Measurements from ENCODE around the gene TDRD1.

The TDRD1 gene

DNA sequence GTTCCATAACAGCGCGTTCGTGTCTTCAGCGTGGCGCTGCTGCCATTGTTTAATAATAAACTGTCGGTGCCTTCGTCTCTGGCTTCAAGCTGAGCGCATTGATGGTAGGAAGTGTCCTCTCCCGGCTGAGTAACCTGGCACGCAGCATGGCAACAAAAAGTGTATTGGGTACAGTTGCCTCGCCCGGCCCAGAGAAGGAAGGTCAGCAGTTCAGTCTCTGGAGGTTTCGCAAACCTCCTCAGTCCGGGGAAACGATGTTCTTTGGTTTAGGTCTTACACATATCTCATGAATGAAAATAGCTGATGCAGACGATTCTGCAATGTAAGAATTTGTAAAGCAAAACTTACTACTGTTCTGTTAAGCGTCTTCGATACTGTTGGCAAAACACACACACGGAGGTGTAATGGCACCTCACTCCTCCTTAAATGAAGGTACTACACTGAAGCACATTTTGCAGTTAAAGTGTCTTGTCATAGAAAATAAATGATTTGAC, 4.4 kb upstream of the TDRD1 start:
- FAIRE-seq = no peak

DNA sequence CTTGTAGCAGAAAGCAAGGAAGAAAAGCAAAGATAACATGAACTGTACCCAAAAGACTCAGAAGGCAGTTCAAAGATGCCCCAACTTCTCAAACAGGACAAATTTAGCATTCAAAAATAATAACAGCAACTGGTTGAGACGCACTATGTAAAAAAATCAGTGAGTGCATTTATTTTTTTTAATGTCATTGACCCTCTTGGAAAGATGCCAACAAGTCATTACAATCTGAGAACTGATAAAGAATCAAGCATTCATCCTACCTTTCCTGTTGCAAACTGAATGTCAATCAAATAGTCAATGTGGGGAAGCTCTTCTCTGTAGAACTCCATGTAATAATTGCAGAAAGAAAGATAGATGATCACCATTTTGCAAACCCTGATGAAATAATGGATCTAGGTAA, 3.5 kb upstream of the TDRD1 start:
- no peak for FAIRE-seq

DNA sequence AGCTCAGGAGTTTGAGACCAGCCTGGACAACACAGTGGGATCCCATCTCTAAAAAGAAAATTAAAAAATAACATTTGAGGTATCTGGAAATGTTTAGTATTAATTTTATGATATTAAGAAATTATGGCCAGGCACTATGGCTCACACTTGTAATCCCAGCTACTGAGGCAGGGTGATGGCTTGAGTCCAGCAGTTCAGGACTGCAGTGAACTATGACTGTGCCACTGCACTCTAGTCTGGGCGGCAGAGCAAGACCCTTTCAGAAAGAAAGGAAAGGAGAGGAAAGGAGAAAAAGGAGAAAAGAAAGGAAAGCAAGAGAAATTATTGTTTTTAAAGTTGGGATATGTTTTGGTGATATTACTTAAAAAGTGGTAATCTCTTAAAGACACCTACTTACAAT, 2.6 kb upstream of the TDRD1 start:
- FAIRE-seq = no peak

DNA sequence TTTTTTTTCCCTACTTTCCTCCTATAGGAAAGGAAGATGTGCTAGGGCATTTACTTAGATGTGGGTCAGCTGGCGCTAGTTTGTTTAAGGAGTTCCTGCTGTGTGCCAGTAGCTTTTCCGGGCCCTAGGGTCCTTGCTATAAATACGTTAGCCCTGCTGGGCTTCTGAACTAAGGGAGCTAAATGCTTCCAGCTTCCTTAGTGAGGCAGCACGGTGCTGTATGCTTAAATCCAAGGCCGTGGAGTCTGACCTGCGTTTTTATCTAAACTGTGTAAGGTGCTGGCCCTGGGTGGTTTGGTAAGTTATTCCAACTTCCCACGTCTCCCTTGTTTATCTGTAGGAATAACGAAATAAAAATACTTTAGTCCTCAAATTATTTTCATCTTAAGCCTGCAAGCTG, 594 bp downstream of the TDRD1 start:
- FAIRE-seq = no peak

DNA sequence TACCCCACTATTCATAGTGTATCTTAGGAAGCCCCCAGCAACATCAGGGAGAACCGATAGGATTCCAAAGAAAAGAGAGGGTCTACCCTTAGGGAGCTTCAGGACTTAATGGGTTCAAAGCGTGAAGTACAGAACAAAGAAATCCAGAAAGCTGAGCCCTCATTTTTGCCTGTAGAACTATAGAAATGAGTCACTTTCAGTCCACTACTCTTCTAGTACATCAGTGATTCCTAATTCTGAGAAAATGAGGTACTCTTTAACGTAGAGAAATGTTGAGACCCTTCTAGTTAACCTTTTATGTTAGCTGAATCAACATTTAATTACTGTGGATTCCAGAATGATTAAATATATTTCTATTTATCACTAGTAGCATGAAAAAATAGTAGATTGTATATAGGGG, 1.8 kb downstream of the TDRD1 start:
- FAIRE-seq = no peak

DNA sequence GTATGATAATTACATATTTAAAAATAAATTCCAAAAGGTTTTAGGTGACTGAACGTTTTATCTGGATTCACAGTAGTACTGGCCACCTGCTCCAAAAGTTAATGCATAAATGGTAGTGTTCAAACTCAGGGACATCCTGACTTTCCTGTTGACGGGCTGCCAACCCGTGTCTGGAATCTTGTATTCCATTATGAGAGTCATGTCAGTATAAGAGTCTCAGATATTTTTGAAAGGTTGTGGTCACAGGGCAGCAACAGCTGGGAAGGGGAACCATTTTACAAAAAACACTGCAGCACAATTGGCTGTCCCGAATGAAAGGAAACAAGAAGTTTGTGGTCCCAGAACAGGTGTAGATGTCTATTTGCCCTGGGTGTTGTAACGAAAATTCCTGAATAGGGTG, 2.8 kb downstream of the TDRD1 start:
- no peak for FAIRE-seq

DNA sequence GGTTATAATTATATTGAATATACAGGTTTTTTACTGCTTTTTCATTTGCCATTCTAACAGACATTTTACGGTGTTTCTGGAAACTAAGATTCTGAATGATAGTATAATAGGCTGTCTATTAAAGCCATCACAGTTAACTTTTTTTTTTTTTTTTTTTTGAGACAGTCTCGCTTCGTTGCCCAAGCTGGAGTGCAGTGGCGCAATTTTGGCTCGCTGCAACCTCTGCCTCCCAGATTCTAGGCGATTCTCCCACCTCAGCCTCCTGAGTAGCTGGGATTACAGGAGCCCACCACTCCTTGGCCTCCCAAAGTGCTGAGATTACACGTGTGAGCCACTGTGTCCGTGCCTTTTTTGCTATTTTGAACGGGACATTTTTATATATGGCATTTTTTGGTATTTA, 4.4 kb downstream of the TDRD1 start:
- no peak for FAIRE-seq

DNA sequence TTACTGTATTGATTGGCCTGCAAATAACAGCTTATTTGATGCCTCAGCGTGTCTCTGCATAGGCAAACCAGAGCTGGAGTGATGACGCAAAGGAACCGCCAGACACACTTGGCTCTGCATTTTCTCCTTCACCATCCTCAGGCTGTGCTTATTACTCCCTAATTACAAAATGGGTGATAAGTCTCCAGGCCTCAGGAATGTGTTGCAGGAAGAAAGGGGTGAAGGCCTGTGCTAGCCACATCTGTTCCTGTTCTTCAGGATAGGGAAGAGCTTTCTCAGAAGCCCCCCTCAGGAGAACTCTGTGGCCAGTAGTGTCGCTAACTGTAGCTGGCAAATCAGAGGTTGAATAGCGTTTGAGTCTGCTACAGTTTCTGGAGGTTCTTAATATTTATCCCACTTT, 5.1 kb downstream of the TDRD1 start:
- no peak for FAIRE-seq

DNA sequence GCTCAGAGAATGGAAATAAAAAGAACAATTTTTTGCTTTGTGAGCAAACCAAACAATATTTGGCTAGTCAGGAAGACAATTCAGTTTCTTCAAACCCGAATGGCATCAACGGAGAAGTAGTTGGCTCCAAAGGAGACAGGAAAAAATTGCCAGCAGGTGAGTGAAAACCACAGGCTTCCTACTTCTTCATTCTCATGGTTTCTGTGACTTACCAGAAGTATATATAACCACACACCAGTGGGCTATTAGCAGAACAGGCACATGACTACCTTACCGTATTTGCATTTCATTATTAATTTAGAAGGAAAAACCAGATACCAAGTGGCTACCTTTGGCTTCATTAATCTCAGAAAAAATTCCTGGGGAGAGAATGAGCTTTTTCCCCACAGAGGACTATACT, 8.8 kb downstream of the TDRD1 start:
- no peak for FAIRE-seq

DNA sequence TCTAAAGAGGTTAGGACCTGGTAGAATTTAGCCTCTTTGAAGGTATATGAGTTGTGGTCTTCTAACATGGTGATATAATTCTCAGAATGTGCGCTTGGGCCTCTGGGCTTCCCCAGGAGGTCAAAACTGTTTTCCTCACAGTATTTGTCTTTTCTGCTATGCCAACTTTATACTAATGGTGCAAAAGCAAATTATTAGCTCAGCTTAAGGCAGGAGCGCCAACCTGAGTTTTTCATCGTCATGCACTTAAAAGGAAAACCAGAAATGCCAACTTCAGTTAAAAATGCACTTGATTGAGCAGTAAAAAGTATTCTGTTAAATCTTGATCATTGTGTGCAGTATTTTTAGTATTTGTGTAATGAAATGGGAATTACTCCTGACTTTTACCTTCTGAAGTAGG, 9.7 kb downstream of the TDRD1 start:
- FAIRE-seq = no peak

DNA sequence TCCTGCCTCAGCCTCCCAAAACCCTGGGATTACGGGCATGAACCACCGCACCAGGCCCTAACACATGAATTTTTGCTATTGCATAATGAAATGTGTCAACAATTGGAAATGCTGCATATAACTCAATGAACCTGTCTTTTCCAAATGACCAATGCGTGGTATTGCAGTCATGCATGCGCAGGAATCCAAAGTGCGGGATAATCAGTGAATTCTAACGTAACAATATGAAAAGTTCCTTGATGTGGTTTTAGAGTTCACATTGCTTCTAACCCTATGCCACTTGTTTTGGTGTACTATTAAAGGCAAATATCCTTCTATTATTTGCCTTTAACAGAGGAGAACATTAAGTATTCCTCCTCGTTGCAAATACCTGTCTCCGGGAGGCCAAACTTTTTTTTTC, 10.5 kb downstream of the TDRD1 start:
- no peak for FAIRE-seq

DNA sequence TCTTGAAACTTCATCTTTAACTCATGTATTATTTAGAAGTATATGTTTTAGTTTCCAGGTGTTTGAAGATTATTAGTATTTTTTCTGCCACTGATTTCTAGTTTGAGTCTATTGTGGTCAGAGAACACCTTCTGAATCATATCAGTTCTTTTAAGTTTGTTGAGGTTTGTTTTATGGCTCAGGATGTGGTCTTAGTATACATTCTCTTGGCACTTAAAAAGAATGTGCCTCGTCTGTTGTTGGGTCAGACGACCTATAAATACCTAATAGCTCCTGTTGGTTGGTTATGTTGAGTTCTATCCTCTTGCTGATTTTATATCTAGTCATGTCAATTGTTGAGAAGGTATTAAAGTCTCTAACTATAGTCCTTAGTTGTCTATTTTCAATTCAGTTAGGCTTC, 15.9 kb downstream of the TDRD1 start:
- FAIRE-seq = no peak

DNA sequence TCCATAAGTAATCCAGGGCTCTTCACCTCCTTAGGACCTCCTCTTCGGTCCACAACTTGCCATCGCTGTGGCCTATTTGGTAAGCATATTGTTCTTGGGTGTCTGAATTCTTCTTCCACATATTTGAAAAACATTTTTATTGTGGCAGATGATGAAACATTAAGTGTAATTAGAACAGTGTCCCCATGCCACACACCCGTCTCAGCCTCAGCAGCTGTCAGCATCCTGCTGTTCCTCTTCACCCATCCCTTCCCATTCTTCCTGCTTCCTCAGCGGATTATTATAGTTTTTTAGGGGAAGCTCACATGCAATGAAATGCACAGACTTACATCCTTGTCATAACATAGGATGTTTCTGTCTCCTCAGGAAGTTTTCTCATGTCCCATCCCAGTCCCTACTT, 20.1 kb downstream of the TDRD1 start:
- FAIRE-seq = no peak

DNA sequence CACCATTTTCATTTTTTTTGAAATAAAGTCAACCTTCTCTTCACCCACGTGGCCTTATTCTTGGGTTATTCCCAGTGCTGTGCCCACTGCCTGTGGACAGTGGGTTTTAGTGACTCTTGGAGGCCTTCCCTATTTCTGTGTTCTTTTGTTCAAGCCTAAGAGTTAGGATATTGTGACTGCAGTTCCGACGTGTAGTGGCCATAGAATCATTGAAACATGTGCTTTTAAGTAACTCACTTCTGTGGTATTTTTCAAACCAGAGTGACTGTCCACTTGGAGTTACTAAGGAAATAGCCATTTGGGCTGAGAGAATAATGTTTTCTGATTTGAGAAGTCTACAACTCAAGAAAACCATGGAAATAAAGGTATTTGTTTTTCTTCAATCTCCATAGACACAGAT, 23.7 kb downstream of the TDRD1 start:
- FAIRE-seq = no peak

DNA sequence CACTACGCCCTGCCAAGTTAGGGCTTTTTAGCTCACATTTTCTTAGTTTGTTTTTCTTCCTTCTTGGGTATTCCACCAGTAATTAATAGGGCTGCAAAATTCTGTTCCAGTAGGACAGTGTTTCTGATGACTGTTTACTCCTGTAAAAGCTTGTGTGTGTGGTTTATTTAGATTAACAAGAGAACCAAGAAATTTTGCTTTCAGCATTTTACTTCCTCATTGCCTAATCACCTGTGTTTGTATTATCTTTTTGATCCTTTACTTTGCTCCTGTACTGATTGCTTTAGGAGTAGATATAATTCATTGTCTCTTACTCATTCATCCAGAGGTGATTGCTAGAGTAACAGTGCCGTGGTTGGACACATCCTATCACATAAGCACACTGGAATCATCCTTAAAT, 27.7 kb downstream of the TDRD1 start:
- no peak for FAIRE-seq

DNA sequence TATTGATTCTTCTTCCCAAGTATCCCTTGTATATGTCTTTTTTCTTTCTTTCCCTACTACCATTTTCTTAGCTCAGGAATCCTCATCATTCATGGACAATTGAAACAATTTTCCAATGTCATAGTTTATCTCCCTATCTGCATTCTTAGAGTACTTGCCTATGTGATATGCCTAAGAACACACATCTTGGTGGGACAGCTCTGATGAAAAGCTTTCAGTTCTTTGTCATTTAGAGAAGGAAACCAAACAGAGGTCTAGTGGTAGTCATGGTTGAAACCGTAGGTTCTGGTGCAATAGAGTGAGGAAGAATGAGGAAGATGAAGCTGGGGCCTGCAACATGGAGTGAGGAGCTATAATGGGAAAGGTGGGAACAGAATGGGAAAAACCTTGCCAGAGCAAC, 28.2 kb downstream of the TDRD1 start:
- no peak for FAIRE-seq

DNA sequence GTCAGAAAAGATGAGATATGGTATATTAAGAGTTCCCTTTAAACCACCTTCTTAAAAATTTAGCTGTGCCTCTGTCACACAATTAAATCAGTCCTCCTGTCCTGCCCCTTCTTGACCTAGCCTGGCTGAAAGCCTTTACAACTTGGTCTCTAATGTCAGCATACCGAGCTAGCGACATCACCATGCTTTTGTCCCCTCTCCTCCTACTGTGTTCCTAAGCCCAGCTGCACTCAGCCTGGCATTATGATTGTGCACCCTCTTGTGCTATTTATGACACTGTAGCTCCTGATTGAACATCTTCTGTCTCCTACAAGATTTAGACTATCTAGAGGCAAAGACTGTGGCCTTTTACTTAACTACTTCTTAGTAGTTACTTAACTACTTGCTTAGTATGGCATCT, 29.2 kb downstream of the TDRD1 start:
- FAIRE-seq = no peak

DNA sequence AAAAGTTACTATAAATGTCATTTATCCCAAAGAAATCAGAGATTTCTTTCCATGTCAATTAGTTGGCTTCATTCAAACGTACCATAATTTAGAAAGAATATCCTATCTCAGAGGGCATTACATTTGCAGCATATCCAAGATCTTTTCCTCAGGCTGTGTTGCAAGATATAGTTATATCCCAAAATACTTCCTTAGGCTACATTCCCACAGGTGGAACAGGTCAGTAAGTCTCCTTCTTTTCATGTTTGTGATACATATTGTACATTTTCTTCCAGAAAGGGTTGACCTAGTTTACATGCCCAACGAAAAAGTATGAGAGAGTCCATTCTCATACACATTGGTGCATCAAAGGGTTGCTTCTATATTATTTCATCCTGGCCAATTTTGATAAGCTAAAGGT, 33.0 kb downstream of the TDRD1 start:
- no peak for FAIRE-seq

DNA sequence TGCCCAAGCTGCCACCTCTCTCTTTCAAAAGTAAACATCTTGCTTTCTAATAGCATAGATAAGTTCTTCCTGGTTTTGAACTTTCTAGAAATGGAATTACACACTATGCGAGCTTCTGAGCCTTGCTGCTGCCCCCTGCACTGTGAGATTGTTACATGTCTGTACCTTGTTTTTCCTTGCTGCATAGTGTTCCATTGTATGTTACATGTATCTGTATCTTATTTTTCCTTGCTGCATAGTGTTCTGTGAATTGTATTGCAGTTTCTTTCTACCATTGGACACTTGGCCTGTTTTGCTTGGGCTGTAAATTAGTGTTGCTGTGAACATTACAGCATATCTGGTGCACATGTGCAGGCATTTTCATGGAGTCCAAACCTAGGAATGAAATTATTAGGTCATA, 35.9 kb downstream of the TDRD1 start:
- no peak for FAIRE-seq

DNA sequence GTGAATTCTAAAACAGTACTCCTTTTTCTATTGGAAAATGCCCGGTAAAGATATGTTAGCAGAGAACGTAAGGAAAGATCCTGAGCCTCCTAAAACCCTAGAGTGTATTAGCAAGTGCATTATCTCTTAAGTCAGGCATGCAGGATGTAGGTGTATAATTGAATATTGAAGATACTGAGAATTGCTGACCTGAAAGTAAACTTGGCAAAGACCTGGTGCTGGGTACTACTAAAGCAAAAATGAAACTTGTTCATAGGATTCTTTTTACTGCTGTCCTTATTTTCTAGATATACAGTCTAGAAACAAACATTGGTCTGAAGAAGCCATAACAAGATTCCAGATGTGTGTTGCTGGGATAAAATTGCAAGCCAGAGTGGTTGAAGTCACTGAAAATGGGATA, 41.1 kb downstream of the TDRD1 start:
- FAIRE-seq = no peak

DNA sequence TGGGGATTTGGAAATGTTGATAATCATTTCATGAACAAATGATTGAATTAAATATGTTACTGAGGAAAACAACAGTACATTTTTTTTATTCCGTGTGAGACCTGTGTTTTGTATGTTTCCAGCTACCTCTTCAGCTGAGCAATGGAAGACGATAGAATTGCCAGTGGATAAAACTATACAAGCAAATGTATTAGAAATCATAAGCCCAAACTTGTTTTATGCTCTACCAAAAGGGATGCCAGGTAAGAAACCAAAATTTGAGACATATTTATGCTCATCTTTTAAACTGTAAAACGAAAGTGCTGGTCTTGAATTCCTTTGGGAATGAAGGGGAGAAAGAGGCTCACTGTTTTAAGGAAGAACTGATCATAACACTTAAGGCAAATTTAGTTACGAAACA, 42.1 kb downstream of the TDRD1 start:
- no peak for FAIRE-seq

DNA sequence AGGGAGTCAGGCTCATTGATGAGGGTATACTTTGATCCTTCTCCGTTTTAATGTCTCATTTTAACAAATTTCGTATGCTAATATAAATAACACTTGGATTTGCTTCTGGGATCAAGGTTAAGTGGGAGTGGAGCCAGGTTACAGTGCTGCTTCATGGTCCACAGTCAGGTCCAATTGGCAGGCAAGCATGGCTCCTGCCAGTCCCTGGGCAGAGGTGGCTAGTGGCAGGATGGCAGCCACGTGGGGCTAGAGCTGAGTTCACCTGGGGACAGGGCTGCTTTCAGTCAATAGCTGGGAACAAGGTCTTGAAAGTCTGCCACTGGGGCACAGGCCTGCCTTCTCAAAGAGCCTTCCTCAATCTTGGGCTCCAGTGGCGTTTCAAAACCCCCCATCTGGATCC, 43.9 kb downstream of the TDRD1 start:
- no peak for FAIRE-seq

DNA sequence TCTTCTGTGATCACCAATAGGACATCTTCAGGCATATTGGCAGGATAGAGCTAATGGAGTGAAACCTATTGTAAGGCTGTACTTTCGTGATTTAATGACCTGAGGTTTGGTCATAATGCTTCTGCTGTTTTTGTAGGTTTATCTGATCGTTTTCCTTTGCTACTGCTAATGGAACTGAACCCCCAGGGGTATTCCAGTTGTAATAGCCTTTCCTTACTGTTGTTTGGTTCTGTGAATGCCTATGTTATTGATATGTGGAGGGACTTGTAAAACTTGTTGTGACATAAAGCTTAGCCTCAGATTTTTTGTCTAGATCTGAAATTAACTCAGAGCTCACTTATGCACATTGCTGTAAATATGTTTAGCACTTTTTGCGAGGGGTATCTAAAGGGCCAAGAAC, 49.0 kb downstream of the TDRD1 start:
- no peak for FAIRE-seq

DNA sequence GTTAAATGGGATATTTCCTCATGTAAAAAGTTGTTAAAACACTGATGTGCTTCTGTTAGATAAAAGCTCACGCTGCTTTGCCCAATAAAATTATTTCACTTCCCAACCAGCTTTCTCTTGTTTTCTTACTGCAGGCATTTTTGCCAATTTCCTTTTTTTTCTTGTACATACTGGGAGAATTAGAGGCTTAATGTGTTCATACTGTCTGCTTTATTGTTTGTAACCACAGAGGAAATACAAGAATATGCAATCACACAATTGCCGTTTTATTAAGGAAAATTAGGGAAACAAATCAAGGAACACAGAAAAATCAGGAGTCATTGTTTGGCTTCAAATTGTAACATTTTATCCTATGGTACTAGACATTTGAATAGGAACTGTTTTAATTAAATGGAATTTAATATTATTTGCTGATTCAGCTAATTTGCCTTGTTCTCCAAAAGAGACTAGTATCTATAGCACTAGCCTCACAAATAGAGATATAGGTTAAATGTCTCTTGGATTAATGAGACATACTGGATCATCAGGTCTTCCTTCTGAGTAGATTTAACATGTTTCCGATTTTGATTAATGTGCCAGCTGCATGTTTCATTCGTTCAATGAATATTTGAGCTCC, 53.5 kb downstream of the TDRD1 start:
- FAIRE-seq = no peak

DNA sequence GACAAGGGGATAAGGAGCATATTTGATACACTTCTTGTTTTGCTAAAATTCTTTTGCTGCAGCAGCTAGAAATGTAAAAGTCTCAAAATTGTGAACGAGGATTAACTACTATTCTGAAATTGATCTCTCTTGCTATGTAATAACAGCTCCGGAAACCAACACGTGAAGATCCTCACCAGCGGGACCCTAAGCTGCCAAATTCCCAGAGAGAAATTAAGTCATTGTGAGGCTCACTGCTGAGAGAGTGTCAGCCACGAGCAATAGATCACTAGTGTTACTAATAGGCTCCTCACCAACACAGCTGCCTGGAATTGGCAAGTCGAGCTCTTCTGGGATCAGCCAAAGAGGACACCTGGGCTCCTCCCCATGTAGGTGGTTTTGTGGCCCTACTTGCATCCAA, 54.3 kb downstream of the TDRD1 start:
- FAIRE-seq = no peak

DNA sequence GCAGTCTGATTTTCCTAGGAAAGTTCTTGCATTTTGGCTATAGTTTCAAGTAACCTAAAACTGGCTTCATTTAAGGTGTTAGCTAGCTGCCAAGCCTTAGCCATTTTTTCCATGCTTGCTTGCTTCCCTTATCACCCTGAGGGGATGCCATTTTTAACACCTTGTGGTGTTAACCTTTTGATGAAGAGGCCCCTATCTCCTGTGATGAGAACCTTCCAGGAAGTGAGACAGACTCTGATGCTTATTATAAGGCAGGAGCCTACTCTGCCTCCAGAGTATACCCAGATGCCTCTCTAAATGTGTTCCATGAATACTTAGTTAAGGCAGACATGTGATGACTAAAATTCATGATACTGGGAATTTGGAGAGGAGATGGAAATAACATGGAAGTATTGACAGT, 55.0 kb downstream of the TDRD1 start:
- FAIRE-seq = no peak

Measured in A204.1 (cell line).